ENCODE data around the gene LPAR1.

Gene LPAR1

DNA sequence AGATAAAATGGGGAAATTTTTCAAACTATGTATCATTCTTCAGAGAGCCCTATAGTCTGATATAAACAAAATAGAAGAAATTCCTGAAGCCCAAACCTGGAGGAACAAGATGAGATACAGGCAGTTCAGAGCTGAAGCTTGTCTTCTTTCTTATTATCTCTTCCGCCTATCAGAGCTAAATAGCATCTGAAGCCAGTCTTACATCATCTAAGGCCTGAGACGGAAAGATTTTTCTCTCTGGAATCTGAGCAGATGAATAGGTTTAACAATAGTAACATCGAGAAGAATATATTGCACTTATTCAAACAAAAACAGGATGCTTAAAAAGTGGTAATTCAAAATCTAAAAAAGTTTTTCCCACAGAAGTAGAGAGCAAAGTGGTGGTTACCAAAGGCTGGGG is 59.8 kb downstream of the LPAR1 start:
- H3K9ac ChIP-seq (ENCODE audit: low read length) = no peak overlapping the region
- no peaks in the 10 kb centered on the region for H3K9me3 ChIP-seq (ENCODE audit: insufficient read depth, low read length)
- no peaks in the 10 kb centered on the region for H3K4me1 ChIP-seq (ENCODE audit: low read length)
- no peaks in the 10 kb centered on the region for H3K27me3 ChIP-seq (ENCODE audit: low read depth, low read length)
- no peak overlapping the region for H2AFZ ChIP-seq (ENCODE audit: low read depth, low read length)
- TF ChIP-seq, protein P1, sequence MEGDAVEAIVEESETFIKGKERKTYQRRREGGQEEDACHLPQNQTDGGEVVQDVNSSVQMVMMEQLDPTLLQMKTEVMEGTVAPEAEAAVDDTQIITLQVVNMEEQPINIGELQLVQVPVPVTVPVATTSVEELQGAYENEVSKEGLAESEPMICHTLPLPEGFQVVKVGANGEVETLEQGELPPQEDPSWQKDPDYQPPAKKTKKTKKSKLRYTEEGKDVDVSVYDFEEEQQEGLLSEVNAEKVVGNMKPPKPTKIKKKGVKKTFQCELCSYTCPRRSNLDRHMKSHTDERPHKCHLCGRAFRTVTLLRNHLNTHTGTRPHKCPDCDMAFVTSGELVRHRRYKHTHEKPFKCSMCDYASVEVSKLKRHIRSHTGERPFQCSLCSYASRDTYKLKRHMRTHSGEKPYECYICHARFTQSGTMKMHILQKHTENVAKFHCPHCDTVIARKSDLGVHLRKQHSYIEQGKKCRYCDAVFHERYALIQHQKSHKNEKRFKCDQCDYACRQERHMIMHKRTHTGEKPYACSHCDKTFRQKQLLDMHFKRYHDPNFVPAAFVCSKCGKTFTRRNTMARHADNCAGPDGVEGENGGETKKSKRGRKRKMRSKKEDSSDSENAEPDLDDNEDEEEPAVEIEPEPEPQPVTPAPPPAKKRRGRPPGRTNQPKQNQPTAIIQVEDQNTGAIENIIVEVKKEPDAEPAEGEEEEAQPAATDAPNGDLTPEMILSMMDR (IDR thresholded peaks at IDR 0.05; ENCODE audit: low read depth, low read length) = no peak
- TF ChIP-seq EZH2phosphoT487 (IDR thresholded peaks at IDR 0.05; ENCODE audit: low read depth) = no peak
- no peak overlapping the region for H3K27ac ChIP-seq (ENCODE audit: low read length)
- no peaks in the 10 kb centered on the region for H3K36me3 ChIP-seq (replicated peaks; ENCODE audit: low read depth, low read length)
- H4K20me1 ChIP-seq (ENCODE audit: insufficient read depth, low read length) = no peaks in the 10 kb centered on the region
- H3K4me3 ChIP-seq (ENCODE audit: low read length) = no peak overlapping the region
- H3K4me2 ChIP-seq (ENCODE audit: low read length) = no peak overlapping the region
- H3K79me2 ChIP-seq (ENCODE audit: low read length) = no peaks in the 10 kb centered on the region

DNA sequence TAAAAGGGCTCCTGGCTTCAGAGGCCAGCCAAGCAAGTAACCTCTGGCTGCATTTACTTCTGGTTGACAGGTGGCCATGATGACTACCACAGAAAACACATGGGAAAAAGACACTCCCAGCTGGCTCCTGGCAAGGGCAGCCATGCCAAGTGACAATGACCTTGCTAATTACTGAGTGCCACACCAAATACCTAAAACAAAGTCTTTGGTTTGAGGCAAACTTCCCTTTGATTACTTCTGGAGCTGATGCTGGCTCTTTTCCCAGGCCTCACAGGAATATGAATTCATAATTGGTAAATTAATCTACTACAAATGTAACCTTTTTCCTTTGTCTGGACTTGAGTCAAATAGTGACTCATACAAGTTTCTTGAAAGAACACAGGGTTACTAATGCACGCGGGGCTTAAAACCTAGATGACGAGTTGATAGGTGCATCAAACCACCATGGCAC is 61.0 kb downstream of the LPAR1 start:
- H3K27ac ChIP-seq (ENCODE audit: low read length) = no peak overlapping the region
- no peaks in the 10 kb centered on the region for H3K9me3 ChIP-seq (ENCODE audit: insufficient read depth, low read length)
- H3K79me2 ChIP-seq (ENCODE audit: low read length) = no peaks in the 10 kb centered on the region
- no peak for TF ChIP-seq EZH2phosphoT487 (IDR thresholded peaks at IDR 0.05; ENCODE audit: low read depth)
- TF ChIP-seq, protein P1 (IDR thresholded peaks at IDR 0.05; ENCODE audit: low read depth, low read length) = no peak
- no peak overlapping the region for H3K9ac ChIP-seq (ENCODE audit: low read length)
- no peaks in the 10 kb centered on the region for H3K4me1 ChIP-seq (ENCODE audit: low read length)
- no peak overlapping the region for H2AFZ ChIP-seq (ENCODE audit: low read depth, low read length)
- H3K4me2 ChIP-seq (ENCODE audit: low read length) = no peak overlapping the region
- H4K20me1 ChIP-seq (ENCODE audit: insufficient read depth, low read length) = no peaks in the 10 kb centered on the region
- H3K27me3 ChIP-seq (ENCODE audit: low read depth, low read length) = no peaks in the 10 kb centered on the region
- H3K36me3 ChIP-seq (replicated peaks; ENCODE audit: low read depth, low read length) = no peaks in the 10 kb centered on the region
- H3K4me3 ChIP-seq (ENCODE audit: low read length) = no peak overlapping the region

DNA sequence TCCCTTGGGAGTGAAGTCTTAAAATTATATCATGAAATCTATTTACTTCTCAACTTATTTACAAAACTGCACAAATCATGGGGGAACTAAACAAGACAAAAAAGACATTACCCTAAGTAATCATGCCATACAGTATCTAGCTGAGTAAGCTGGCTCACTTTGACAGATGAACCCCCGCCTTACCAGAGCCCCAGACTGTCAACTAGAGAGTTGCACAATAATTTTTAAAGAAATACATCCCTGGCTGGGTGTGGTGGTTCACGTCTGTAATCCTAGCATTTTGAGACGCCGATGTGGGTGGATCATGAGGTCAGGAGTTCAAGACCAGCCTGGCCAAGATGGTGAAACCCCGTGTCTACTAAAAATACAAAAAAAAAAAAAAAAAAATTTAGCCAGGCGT is 62.3 kb downstream of the LPAR1 start:
- Histone ChIP-seq H3K27me3 (ENCODE audit: low read depth, low read length) (no peaks in the 10 kb centered on the region), H3K79me2 (ENCODE audit: low read length) (no peaks in the 10 kb centered on the region), H4K20me1 (ENCODE audit: insufficient read depth, low read length) (no peaks in the 10 kb centered on the region), H3K27ac (ENCODE audit: low read length) (no peak overlapping the region), H3K36me3 (replicated peaks; ENCODE audit: low read depth, low read length) (no peaks in the 10 kb centered on the region), H3K9ac (ENCODE audit: low read length) (no peak overlapping the region), H3K9me3 (ENCODE audit: insufficient read depth, low read length) (no peaks in the 10 kb centered on the region), H3K4me2 (ENCODE audit: low read length) (no peak overlapping the region), H2AFZ (ENCODE audit: low read depth, low read length) (no peak overlapping the region), H3K4me1 (ENCODE audit: low read length) (no peaks in the 10 kb centered on the region), H3K4me3 (ENCODE audit: low read length) (no peak overlapping the region)
- TF ChIP-seq, protein P1 (IDR thresholded peaks at IDR 0.05; ENCODE audit: low read depth, low read length) = no peak
- TF ChIP-seq EZH2phosphoT487 (IDR thresholded peaks at IDR 0.05; ENCODE audit: low read depth) = no peak

DNA sequence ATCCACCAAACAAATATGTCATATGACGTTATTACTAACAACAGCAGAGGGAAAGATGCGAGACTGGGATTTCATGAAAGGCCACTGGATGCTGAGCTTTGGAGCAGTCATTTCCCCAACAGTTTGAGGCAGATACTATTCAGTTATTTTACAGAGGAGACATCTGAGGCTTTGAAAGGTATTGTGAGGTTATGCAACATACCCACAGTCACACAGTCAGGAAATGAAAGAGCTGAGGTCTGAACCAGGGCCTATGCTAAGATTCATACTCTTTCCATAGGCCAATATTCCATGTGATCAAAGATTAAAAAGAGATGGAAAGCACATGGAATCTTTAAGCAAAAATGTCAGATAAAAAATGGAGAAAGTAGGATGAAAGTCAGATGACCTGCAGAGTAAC is 63.0 kb downstream of the LPAR1 start:
- Histone ChIP-seq H3K4me1 (ENCODE audit: low read length) (no peaks in the 10 kb centered on the region), H3K27ac (ENCODE audit: low read length) (no peak overlapping the region)

More for the DNA sequence above, 63.0 kb downstream of the LPAR1 start:
- Histone ChIP-seq H3K36me3 (replicated peaks; ENCODE audit: low read depth, low read length) (no peaks in the 10 kb centered on the region), H3K27me3 (ENCODE audit: low read depth, low read length) (no peaks in the 10 kb centered on the region), H2AFZ (ENCODE audit: low read depth, low read length) (no peak overlapping the region), H3K4me3 (ENCODE audit: low read length) (no peak overlapping the region), H3K79me2 (ENCODE audit: low read length) (no peaks in the 10 kb centered on the region), H3K9me3 (ENCODE audit: insufficient read depth, low read length) (no peaks in the 10 kb centered on the region), H3K4me2 (ENCODE audit: low read length) (no peak overlapping the region), H4K20me1 (ENCODE audit: insufficient read depth, low read length) (no peaks in the 10 kb centered on the region), H3K9ac (ENCODE audit: low read length) (no peak overlapping the region)
- TF ChIP-seq EZH2phosphoT487 (IDR thresholded peaks at IDR 0.05; ENCODE audit: low read depth) = no peak
- TF ChIP-seq, protein P1 (IDR thresholded peaks at IDR 0.05; ENCODE audit: low read depth, low read length) = no peak
